ENCODE measurements around the gene TBCD. TPM values are rescaled to one million over a fixed set of nuclear protein-coding genes. Genes with fewer than 3 reads are reported as not detected.

The TBCD gene
- total RNA-seq, 1 donor from 2014 or later = 31.8 TPM

DNA sequence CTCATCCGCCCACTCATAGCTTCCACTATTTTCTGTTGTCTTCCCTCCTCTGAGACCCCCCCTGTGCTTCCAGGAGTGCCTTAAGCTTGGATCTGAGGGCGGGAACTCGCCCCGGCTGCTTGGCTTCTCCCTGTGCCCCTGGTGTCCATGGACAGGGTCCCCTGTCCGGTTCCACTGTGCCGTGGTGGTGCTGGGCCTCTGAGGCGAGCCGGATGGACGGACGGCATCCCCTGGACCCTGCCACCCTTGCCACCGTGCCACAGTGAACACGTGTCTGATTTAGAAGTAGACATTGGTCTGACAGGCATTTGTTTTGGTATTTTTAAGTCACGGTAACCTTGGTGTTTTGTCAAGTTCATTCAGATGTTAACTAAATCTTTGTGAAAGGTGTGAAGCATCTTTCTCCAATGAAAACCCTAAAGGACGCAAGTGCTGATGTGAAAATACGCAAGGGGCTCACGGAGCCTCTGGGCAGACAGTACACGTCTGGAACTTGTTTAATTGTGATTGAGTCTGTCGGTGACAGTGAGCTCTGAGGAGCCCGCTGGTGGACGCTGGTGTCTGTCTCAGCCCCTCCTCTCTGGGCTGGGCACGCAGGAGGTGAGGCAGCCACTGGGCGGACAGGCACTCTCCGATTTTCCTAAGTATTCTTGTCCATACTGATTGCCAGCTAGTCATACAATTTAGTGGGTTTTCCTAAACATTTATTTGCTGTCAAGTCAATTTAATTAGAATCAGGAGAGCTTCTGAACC is 61.6 kb downstream of the TBCD start:
- TF ChIP-seq, protein P1, sequence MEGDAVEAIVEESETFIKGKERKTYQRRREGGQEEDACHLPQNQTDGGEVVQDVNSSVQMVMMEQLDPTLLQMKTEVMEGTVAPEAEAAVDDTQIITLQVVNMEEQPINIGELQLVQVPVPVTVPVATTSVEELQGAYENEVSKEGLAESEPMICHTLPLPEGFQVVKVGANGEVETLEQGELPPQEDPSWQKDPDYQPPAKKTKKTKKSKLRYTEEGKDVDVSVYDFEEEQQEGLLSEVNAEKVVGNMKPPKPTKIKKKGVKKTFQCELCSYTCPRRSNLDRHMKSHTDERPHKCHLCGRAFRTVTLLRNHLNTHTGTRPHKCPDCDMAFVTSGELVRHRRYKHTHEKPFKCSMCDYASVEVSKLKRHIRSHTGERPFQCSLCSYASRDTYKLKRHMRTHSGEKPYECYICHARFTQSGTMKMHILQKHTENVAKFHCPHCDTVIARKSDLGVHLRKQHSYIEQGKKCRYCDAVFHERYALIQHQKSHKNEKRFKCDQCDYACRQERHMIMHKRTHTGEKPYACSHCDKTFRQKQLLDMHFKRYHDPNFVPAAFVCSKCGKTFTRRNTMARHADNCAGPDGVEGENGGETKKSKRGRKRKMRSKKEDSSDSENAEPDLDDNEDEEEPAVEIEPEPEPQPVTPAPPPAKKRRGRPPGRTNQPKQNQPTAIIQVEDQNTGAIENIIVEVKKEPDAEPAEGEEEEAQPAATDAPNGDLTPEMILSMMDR (IDR thresholded peaks at IDR 0.05; ENCODE audit: insufficient read depth, low read depth, low read length) = no peak
- no peak overlapping the region for H3K27ac Mint-ChIP-seq (ENCODE audit: unreplicated experiment)

DNA sequence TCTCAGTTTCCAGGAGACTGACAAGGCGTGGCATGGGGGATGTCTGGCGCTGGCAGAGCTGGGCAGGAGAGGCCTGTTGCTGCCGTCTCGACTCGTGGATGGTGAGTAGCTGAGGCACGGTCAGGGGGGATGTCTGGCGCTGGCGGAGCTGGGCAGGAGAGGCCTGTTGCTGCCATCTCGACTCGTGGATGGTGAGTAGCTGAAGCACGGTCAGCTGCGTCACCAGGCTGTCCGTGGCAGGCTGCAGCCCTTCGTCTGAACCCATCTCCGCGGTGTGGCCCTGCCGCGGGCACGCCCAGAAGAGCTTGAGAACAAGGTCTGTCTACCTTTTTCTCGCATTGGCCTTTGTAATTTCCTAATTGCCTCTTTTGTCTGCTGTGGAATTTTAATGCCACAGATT is 63.0 kb downstream of the TBCD start:
- Histone ChIP-seq H3K36me3 (ENCODE audit: insufficient read depth, low read length) (peaks cover 5% of the 10 kb centered on the region), H2AFZ (ENCODE audit: low read depth, low read length) (no peak overlapping the region), H3K4me2 (ENCODE audit: low read length) (no peak overlapping the region), H3K4me1 (ENCODE audit: insufficient read depth, low read length) (peaks cover 4% of the 10 kb centered on the region), H4K20me1 (ENCODE audit: insufficient read depth, low read length) (no peaks in the 10 kb centered on the region), H3K27me3 (ENCODE audit: insufficient read depth, low read length) (no peaks in the 10 kb centered on the region), H3K79me2 (ENCODE audit: insufficient read depth, low read length) (no peaks in the 10 kb centered on the region), H3K27ac (ENCODE audit: low read depth, low read length) (no peak overlapping the region), H3K9ac (ENCODE audit: low read length) (no peak overlapping the region), H3K9me3 (ENCODE audit: insufficient read depth, low read depth, low read length) (no peaks in the 10 kb centered on the region), H3K4me3 (ENCODE audit: insufficient read depth, low read depth, low read length) (no peak overlapping the region)
- no peaks in the 10 kb centered on the region for H3K9me3 Mint-ChIP-seq (ENCODE audit: unreplicated experiment)
- H3K27ac Mint-ChIP-seq (ENCODE audit: unreplicated experiment) = no peak overlapping the region
- no peaks in the 10 kb centered on the region for H3K27me3 Mint-ChIP-seq (ENCODE audit: low read depth, unreplicated experiment)
- DNase-seq (ENCODE audit: low read depth) (no peak), FAIRE-seq (no peak)
- H3K4me3 Mint-ChIP-seq (ENCODE audit: unreplicated experiment) = no peak overlapping the region
- no peaks in the 10 kb centered on the region for H3K4me1 Mint-ChIP-seq (ENCODE audit: low read depth, unreplicated experiment)
- H3K36me3 Mint-ChIP-seq (ENCODE audit: low read depth, unreplicated experiment) = peaks cover 10% of the 10 kb centered on the region
- no peak for TF ChIP-seq EZH2 (IDR thresholded peaks at IDR 0.05; ENCODE audit: insufficient read depth, low read length)
- TF ChIP-seq, protein P1 (IDR thresholded peaks at IDR 0.05; ENCODE audit: insufficient read depth, low read depth, low read length) = no peak

More for the DNA sequence above, 61.6 kb downstream of the TBCD start:
- no peaks in the 10 kb centered on the region for H3K79me2 ChIP-seq (ENCODE audit: insufficient read depth, low read length)
- peaks cover 5% of the 10 kb centered on the region for H3K36me3 ChIP-seq (ENCODE audit: insufficient read depth, low read length)
- Mint-ChIP-seq H3K27me3 (ENCODE audit: low read depth, unreplicated experiment) (no peaks in the 10 kb centered on the region), H3K4me1 (ENCODE audit: low read depth, unreplicated experiment) (no peaks in the 10 kb centered on the region), H3K4me3 (ENCODE audit: unreplicated experiment) (no peak overlapping the region), H3K9me3 (ENCODE audit: unreplicated experiment) (no peaks in the 10 kb centered on the region), H3K36me3 (ENCODE audit: low read depth, unreplicated experiment) (peaks cover 8% of the 10 kb centered on the region)
- FAIRE-seq = no peak
- no peak overlapping the region for H3K4me2 ChIP-seq (ENCODE audit: low read length)
- no peak overlapping the region for H3K4me3 ChIP-seq (ENCODE audit: insufficient read depth, low read depth, low read length)
- no peak overlapping the region for H2AFZ ChIP-seq (ENCODE audit: low read depth, low read length)
- H3K9ac ChIP-seq (ENCODE audit: low read length) = no peak overlapping the region
- no peak overlapping the region for H3K27ac ChIP-seq (ENCODE audit: low read depth, low read length)
- no peak for DNase-seq (ENCODE audit: low read depth)
- H3K9me3 ChIP-seq (ENCODE audit: insufficient read depth, low read depth, low read length) = no peaks in the 10 kb centered on the region
- peaks cover 4% of the 10 kb centered on the region for H3K4me1 ChIP-seq (ENCODE audit: insufficient read depth, low read length)
- H4K20me1 ChIP-seq (ENCODE audit: insufficient read depth, low read length) = no peaks in the 10 kb centered on the region
- no peaks in the 10 kb centered on the region for H3K27me3 ChIP-seq (ENCODE audit: insufficient read depth, low read length)

DNA sequence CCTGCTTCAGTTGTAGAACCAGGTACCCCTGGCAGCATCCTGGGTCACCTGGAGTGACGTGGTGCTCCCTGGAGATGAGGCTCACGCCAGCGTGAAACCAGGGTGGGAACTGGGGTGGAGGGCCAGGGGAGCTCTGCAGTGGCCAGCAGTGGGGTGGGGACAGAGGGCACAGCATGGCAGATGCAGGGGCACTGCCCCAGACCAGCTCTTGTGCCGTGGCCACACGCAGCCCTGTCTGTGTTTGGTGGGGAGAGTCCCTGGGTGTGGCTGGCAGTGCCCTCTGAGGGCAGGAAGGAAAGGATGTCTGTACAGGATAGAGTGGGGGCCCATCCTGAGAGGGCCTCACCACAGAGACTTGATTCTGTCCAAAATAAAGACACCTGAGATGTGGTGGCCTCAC is 63.5 kb downstream of the TBCD start:
- H3K36me3 Mint-ChIP-seq (ENCODE audit: low read depth, unreplicated experiment) = peaks cover 10% of the 10 kb centered on the region
- DNase-seq (ENCODE audit: low read depth) = no peak

More for the DNA sequence above, 63.5 kb downstream of the TBCD start:
- Histone ChIP-seq H2AFZ (ENCODE audit: low read depth, low read length) (no peak overlapping the region), H3K4me3 (ENCODE audit: insufficient read depth, low read depth, low read length) (no peak overlapping the region), H3K36me3 (ENCODE audit: insufficient read depth, low read length) (peaks cover 5% of the 10 kb centered on the region), H3K4me2 (ENCODE audit: low read length) (no peak overlapping the region), H3K27ac (ENCODE audit: low read depth, low read length) (no peak overlapping the region), H3K4me1 (ENCODE audit: insufficient read depth, low read length) (no peaks in the 10 kb centered on the region), H3K9ac (ENCODE audit: low read length) (no peak overlapping the region), H3K9me3 (ENCODE audit: insufficient read depth, low read depth, low read length) (peaks cover 4% of the 10 kb centered on the region), H3K79me2 (ENCODE audit: insufficient read depth, low read length) (peaks cover 3% of the 10 kb centered on the region), H4K20me1 (ENCODE audit: insufficient read depth, low read length) (no peaks in the 10 kb centered on the region), H3K27me3 (ENCODE audit: insufficient read depth, low read length) (no peaks in the 10 kb centered on the region)
- Mint-ChIP-seq H3K4me3 (ENCODE audit: unreplicated experiment) (no peak overlapping the region), H3K27ac (ENCODE audit: unreplicated experiment) (no peak overlapping the region), H3K27me3 (ENCODE audit: low read depth, unreplicated experiment) (no peaks in the 10 kb centered on the region), H3K4me1 (ENCODE audit: low read depth, unreplicated experiment) (no peaks in the 10 kb centered on the region), H3K9me3 (ENCODE audit: unreplicated experiment) (no peaks in the 10 kb centered on the region)
- FAIRE-seq = no peak
- TF ChIP-seq, protein P1 (IDR thresholded peaks at IDR 0.05; ENCODE audit: insufficient read depth, low read depth, low read length) = no peak
- no peak for TF ChIP-seq EZH2 (IDR thresholded peaks at IDR 0.05; ENCODE audit: insufficient read depth, low read length)
